ENCODE results near the gene IBSP. TPM values are rescaled to one million over a fixed set of nuclear protein-coding genes. Genes with fewer than 3 reads are reported as not detected.

Gene IBSP
- polyA plus RNA-seq, 3 donors = 0.15 TPM; not detected in 2

DNA sequence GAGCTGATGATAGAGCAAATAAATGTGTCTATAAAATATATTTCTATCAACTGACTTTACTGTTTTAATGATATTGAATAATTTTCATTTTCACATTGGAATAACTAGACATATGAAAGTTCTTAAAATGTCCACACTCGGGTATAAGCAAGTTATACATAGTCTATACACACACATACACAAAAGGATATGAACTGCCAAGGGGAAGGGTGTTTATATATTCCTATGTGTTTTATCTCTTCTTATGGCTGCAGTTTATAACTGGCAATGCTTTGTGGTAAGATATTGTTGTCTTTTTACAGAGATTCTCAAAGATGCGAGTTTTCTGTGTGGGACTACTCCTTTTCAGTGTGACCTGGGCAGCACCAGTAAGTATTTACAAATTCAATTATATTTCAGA, 35.0 kb downstream of the IBSP start:
- 78 to 91% (median 87%) methylated on average over 2 of the region's 2 CpGs for WGBS, 3 donors
- H3K27ac ChIP-seq (ENCODE audit: low read depth, low read length) = no peak overlapping the region

DNA sequence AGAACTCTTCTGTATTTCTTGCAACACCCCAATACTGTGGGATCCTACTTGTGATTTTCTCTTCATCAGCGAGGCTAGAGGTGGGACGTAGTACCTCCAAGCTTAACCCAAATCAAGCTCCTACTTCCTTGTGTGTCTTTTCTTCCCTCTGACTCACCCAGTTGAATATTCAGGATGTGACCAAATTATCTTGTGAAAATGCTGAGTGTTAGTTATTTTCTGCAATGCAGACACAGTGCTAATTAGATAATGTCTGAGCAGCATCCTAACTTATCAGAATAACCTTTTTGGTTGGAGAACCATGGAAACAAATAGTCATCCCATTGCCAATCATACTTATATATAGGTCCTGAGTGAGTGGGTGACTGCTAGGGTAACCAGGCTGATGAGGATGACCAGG, 35.8 kb downstream of the IBSP start:
- 86 to 92% (median 86%) methylated on average over 2 of the region's 2 CpGs for WGBS, 3 donors
- H3K27ac ChIP-seq (ENCODE audit: low read depth, low read length) = no peak overlapping the region

DNA sequence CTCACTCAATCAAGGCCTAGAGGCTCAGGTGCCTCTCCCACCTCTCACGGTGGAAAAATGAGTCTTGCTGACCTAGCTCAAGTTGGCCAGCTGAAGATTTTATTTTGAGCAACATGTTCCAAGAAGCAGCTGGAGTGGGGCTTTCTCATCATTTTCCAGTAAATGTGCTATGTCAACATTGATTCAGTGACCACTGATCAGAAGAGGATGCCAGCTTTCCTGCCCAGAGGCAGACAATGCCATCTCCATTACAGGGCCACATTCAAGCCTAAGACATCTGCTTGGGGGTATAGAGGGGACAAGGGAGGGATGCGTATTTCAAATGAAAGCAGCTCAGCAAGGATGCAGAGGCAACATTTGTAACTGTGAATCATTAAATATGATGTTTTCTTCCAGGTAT, 36.4 kb downstream of the IBSP start:
- WGBS, 3 donors = 83 to 88% (median 85%) methylated on average over 2 of the region's 2 CpGs
- H3K27ac ChIP-seq (ENCODE audit: low read depth, low read length) = no peak overlapping the region

DNA sequence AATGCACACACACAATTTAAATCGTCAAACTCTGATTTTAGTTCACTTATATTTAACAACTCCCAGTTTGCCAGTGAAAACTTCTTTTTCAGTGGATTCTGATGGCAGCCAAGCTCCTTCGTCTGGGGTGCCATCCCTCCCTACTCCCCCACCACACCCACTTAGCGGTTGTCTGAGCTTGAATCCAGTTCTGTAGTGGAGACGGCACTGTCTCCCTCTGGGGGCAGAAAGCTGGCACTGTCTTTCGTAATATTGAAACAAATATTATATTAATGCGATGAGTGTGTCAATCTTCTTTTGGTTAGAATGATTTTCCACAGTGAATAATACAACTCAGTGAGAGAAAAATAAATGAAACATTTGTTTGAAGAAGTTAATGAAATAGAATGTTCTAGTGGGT, 38.9 kb downstream of the IBSP start:
- WGBS, 3 donors = 69 to 77% (median 72%) methylated on average over 6 of the region's 6 CpGs

DNA sequence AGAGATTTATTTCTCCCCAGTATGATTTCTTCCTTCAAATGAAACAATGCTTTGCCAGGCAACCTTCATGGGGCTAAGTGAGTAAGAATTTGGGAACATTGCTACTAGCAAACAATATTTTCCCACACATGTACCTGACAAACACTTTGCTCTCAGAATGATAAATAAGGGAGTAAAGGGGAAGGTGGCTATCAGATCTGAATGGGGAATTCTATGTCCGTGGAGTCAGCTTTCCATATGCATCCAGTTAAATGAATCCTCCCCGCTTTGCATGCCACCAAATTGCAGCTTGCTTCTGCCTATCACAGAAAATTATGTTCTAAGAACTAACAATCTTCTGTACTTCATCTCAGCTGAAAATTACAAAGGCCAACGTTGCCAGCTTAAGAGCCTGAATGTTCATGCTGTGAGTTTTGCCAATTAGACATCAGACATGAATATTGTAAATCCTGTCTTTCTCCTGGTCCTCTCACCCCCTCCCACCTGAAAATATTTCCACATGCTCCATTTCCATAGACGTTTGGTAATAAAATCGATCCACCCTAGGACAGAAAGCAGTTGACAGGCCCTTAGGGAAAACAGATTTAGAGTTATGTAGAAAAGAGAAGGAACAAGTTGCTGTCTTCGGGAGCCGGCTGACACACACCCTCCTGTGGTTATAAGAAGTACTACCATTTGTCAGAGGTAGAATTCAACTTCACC, 39.7 kb downstream of the IBSP start:
- WGBS, 3 donors = 27 to 30% (median 29%) methylated on average over 7 of the region's 7 CpGs
- H3K27ac ChIP-seq (ENCODE audit: low read depth, low read length) = no peak overlapping the region

More for the DNA sequence above, 38.9 kb downstream of the IBSP start:
- no peak overlapping the region for H3K27ac ChIP-seq (ENCODE audit: low read depth, low read length)

DNA sequence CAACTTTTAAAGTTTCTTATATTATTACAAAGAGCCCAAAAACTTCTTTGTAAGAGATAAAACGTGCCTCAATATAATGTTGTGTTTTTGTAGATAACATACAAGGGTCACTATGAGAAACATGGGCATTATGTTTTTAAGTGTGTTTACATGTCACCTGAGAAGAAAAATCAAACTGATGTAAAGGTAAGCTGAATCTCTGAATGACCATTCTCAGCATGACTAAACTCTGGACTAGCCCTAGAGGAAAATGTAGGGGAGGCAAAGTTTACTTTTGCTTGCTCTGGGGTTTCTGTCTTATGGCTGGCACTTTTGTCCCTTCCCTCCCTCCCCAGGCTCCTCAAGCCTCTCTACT, 40.2 kb downstream of the IBSP start:
- no peak overlapping the region for H3K27ac ChIP-seq (ENCODE audit: low read depth, low read length)
- WGBS, 3 donors = 0% methylated on average over 1 of the region's 1 CpG

DNA sequence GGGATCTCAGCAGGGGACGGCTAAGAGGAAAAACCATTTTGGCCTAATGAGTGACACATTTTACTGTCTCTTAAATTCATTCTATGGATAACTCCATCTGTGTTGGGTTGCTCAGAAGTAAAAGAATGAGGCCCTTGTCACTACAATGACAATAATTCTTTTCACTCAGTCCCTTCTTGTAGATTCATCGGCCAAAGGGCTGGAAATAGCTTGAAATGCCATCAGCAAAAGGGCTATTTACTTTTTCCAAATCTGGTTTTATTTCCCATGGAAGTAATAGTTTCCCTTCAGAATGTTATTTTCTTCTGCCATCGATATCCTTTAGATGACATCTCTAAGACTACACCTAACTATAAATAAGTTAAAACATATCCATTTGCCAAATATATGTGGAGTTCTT, 40.8 kb downstream of the IBSP start:
- 86 to 91% (median 87%) methylated on average over 3 of the region's 3 CpGs for WGBS, 3 donors
- H3K27ac ChIP-seq (ENCODE audit: low read depth, low read length) = no peak overlapping the region

DNA sequence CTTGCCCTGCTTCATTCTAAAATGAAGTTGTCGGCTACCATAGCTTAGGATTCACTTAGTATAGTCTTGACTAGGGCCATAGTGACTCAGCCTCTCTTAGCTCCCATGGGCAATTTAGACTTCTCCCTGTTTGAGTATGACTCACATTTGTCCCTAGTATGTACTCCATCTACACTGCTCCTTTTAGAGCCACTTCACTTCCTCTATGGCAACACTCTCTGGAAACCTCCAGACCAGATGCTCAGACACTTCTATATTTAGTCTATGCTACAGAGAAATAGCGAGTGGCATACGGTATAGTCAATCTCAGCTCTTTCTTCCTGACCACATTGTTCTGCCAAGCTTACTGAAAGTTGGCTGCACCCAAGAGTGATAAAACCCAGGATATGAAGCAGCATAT, 44.6 kb downstream of the IBSP start:
- no peak overlapping the region for H3K27ac ChIP-seq (ENCODE audit: low read depth, low read length)
- WGBS, 3 donors = 39 to 78% (median 50%) methylated on average over 3 of the region's 3 CpGs

DNA sequence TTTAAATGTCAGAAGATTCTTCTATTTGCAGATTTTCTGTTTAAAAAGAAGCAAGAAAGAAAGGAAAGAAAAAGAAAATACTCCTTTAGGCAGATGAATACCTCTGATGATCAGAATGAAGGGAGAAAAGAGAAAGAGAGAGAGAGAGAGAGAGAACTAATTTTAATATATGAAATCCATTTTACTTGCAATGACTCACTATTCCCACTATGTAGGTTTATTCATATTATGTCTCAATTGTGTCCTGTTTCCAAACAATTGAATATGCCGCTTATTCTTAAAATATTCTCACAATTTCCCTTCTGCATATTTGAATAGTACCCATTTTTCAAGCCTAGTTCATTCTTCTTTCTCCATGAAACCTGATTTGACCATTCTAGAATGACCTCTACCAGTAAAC, 45.1 kb downstream of the IBSP start:
- no peak overlapping the region for H3K27ac ChIP-seq (ENCODE audit: low read depth, low read length)
- 74 to 91% (median 74%) methylated on average over 1 of the region's 1 CpG for WGBS, 3 donors

DNA sequence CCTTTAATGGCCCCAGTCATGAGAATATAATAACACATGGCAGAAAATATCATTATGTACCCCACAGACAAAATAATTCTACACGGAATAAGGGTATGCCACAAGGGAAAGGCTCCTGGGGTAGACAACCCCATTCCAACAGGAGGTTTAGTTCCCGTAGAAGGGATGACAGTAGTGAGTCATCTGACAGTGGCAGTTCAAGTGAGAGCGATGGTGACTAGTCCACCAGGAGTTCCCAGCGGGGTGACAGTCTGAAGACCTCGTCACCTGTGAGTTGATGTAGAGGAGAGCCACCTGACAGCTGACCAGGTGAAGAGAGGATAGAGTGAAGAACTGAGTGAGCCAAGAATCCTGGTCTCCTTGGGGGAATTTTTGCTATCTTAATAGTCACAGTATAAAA, 46.9 kb downstream of the IBSP start:
- 88 to 92% (median 92%) methylated on average over 5 of the region's 5 CpGs for WGBS, 3 donors
- H3K27ac ChIP-seq (ENCODE audit: low read depth, low read length) = no peak overlapping the region

DNA sequence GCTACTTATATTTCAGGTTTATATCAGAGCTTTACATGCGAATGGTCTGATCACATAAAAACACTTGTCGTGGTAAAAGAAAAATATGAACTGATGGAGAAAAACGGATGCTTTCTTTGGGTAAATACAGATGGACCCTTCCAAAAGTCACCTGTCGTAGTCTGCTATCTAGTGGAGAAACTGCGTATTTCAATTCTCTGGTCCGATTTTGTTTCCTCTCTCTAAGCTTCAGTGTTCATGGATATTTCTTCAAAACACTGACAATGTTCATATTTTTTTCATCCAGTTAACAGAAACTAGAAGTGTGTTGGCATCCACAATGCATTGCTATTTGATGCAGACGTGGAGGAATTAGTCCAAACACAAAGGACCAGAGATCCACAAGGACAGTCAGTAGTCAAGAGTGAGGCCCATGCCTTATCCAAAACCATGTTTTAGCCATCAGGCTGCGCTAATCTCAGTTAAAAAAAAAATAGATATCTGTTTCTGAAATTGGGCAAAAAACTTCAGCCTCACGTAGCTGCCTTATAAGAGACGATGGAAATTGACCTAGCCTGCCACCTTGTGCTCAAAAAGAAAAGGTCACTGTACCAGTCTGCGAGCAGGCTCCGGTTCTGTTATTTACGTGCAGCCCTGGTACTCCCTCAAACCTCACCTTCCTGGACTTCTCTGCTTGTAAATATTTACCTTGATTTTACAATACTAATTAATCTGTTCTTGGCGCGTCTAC, 49.4 kb downstream of the IBSP start:
- 10 to 20% (median 13%) methylated on average over 15 of the region's 15 CpGs for WGBS, 3 donors
- no peak overlapping the region for H3K27ac ChIP-seq (ENCODE audit: low read depth, low read length)

DNA sequence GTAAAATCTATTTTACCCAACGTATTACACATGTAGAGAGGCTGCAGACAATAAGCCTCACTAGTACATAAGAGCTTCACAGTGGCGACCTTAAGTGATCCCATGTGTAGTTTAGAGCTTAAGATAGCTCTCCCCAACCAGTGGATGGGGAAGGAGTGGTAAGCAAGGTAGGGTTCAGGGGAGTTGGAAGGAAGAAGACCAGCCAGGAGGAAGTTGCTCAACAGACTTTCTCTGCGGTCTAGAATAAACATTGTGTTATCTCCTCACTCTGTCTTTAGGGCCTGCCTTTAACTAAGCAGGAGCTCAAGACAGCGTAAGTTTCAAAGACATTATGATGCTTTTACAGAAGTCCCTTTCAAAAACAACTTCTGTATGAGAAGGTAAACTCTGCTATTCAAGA, 50.3 kb downstream of the IBSP start:
- no peak overlapping the region for H3K27ac ChIP-seq (ENCODE audit: low read depth, low read length)
- 36 to 47% (median 44%) methylated on average over 4 of the region's 4 CpGs for WGBS, 3 donors

DNA sequence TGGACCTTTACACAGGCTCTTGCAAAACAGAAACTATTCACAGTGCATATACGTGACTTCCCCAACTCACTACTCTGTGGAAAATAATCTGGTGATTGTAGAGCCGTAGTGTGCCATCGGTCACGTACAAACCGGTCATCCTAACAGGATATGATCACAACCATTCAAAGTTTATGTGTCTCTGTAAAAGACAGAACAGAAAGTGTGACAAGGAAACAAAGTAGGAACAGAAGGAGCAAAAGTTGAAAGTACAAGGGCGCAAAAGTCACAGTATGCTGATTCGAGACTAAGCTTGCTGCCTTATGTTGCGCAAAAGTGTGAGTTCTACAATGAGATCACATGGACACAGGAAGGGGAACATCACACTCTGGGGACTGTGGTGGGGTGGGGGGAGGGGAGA, 52.0 kb downstream of the IBSP start:
- WGBS, 3 donors = 61 to 75% (median 62%) methylated on average over 8 of the region's 8 CpGs
- no peak overlapping the region for H3K27ac ChIP-seq (ENCODE audit: low read depth, low read length)

DNA sequence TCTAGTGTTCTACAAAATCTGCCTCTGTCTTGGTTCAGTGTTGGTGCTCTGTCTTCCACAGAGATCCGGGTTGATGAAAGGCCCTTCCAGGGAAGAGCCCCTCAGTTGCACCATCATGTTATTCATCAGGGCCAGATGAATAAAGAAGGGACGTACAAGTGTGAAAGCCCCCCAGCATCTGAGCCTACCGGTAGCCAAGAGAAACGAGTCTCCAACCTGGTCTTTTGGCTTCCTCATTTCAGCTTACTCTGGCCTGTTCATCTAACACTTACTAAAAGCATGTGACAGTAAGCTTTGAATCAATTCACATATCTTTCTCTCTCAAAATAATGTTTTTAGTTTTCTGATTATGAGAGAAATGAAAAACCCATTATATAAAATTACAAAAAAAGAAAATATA, 52.6 kb downstream of the IBSP start:
- WGBS, 3 donors = 69 to 79% (median 75%) methylated on average over 4 of the region's 4 CpGs
- no peak overlapping the region for H3K27ac ChIP-seq (ENCODE audit: low read depth, low read length)

DNA sequence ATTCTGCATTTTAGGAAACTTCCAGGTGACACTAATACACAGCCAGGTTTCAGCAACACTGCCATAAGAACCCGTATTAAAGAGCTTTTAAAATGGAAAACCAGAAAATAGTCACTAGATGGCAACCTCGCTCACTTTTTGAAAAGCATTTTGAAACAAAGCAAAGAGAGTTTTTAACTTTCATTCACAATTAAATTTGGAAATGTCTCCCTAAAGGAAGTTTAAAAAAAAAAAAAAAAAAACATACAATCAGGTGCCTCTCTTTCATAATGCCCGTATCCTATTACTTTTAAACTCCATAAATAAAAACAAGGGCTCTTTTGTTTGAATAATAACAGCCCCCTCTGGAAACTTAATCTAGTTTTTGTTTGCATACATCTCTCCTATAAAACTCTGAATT, 53.8 kb downstream of the IBSP start:
- 0 to 2% (median 1%) methylated on average over 3 of the region's 3 CpGs for WGBS, 3 donors
- H3K27ac ChIP-seq (ENCODE audit: low read depth, low read length) = no peak overlapping the region

DNA sequence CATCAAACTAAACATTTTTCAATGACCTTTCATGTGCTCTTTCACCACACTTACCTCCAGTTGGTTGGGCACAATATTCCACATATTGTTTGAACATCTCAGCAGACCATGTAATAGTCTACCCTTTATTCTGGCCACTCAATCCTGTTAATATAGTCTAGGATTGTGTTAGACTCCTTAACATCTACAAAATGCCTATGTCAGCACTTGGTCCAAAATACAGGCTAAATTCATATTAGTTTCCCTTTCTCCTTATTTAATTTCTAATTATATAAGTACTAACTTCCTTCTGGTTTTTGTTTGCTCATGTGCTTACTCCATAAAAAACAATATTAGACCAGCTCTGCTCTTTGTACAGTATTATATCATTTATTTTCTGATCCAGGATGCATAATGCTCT, 54.5 kb downstream of the IBSP start:
- no peak overlapping the region for H3K27ac ChIP-seq (ENCODE audit: low read depth, low read length)

DNA sequence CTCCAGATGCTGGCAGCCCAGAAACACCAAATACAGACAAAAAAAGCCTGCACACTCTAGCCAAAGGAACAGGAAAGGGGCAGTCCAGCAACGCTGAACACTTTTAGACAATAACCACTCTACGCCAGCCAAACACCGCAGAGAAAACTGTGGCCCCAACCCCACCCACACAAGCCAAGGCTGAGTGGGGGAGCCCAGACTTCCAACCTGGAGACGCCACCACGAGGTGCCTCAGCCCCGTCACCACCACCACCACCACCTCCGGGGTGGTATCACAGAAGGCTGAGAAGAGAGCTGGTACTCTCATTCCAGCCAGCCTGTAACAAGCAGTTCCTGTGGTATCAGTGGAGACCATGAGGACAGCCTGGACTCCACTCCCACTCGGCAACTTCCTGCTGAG, 56.2 kb downstream of the IBSP start:
- no peak overlapping the region for H3K27ac ChIP-seq (ENCODE audit: low read depth, low read length)
- WGBS, 3 donors = 49 to 76% (median 57%) methylated on average over 8 of the region's 8 CpGs

DNA sequence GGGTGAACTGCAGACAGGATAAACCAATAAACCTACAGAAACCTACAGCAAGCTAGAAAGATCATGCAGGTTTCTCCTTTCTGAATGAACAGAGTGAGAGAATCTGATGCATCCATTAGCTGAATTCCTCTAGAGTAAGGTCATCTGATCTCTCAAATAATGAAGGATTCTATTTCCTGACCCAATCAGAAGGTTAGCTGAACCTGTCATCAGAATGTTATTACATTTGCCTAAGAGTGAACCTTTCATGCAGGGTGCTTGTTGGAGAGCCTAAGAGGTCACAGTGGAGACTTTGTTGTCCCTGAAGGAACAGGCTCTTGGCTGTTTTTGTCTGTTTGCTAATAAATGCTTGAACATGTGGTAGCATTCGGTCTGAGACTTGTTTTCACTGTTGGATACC, 57.5 kb downstream of the IBSP start:
- 52 to 83% (median 72%) methylated on average over 1 of the region's 1 CpG for WGBS, 3 donors

DNA sequence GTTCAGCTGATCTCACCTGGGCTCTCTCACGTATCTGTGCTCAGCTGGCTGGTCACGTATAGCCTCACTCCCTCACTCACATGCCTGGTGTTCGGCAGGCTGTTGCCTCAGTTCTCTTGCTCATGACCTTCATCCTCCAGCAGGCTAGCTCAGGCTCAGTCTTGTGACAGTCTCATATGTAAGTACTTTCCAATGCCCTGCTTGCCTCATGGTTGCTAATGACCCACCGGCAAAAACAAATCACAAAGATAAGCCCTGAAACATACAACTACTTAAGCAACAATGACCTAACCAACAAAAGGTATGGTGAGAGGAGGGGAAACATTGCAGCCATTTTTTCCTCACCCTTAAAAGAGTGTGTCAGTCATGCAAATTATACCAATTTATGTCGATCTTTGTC, 58.4 kb downstream of the IBSP start:
- H3K27ac ChIP-seq (ENCODE audit: low read depth, low read length) = no peak overlapping the region
- WGBS, 3 donors = 55 to 64% (median 56%) methylated on average over 5 of the region's 5 CpGs

More for the DNA sequence above, 57.5 kb downstream of the IBSP start:
- H3K27ac ChIP-seq (ENCODE audit: low read depth, low read length) = no peak overlapping the region

All from adipose tissue (tissue), 3 donors.